ENCODE results near the gene GLI2.

Gene GLI2

GRCh38 chr2:120746144-120746543 lies 10.5 kb downstream of the GLI2 start:
- no peak for DNase-seq (ENCODE audit: low read depth)
- no peak overlapping the region for H3K4me3 ChIP-seq (ENCODE audit: low read depth, low read length)
- TF ChIP-seq, protein P1, sequence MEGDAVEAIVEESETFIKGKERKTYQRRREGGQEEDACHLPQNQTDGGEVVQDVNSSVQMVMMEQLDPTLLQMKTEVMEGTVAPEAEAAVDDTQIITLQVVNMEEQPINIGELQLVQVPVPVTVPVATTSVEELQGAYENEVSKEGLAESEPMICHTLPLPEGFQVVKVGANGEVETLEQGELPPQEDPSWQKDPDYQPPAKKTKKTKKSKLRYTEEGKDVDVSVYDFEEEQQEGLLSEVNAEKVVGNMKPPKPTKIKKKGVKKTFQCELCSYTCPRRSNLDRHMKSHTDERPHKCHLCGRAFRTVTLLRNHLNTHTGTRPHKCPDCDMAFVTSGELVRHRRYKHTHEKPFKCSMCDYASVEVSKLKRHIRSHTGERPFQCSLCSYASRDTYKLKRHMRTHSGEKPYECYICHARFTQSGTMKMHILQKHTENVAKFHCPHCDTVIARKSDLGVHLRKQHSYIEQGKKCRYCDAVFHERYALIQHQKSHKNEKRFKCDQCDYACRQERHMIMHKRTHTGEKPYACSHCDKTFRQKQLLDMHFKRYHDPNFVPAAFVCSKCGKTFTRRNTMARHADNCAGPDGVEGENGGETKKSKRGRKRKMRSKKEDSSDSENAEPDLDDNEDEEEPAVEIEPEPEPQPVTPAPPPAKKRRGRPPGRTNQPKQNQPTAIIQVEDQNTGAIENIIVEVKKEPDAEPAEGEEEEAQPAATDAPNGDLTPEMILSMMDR (IDR thresholded peaks at IDR 0.05; ENCODE audit: low read depth, low read length, missing control alignments), result no peak

GRCh38 chr2:120747281-120747680 lies 11.6 kb downstream of the GLI2 start:
- H3K4me3 ChIP-seq (ENCODE audit: low read depth, low read length), result no peak overlapping the region
- no peak for DNase-seq (ENCODE audit: low read depth)
- TF ChIP-seq, protein P1 (IDR thresholded peaks at IDR 0.05; ENCODE audit: low read depth, low read length, missing control alignments), result no peak

DNA sequence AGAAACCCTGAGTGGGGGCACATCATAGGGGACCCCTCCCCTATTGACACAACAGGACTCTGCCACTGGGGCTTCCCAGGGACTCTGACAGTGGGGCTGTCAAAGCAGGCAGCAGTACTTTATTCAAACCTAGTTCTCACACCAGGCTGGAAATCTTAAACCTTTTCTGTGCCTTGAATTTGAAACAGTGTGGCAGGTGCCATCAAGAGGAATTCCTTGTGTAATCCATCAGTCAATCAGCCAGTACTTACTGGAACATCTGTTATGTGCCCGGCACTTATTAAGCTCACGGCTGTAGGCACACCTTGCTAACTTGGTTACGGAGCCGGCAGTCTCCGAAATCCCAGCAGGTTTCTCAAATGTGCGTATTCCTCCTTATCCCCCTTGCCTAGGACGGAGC lies 12.0 kb downstream of the GLI2 start:
- DNase-seq (ENCODE audit: low read depth), result no peak
- no peak overlapping the region for H3K4me3 ChIP-seq (ENCODE audit: low read depth, low read length)
- TF ChIP-seq, protein P1 (IDR thresholded peaks at IDR 0.05; ENCODE audit: low read depth, low read length, missing control alignments), result no peak

DNA sequence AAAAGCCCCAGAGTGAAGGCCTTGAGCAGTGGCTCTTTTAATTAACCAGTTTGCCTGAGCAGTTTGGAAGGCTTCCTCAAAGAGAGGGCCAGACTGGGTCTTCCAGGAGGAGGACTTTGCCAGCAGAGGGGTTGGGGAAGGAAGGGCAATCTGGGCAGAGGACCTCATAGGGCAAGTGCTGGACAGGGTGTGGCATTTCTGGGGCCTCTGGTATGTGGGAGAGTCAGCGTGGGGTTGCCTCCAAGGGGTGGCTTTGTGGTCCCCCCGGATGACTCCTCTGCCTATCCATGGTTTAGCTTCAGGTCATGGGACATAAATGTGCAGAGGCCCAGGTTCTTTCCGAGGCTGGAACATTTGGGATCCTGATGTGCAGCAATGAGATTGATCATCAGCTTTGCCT lies 12.6 kb downstream of the GLI2 start:
- no peak for DNase-seq (ENCODE audit: low read depth)
- no peak overlapping the region for H3K4me3 ChIP-seq (ENCODE audit: low read depth, low read length)
- TF ChIP-seq, protein P1 (IDR thresholded peaks at IDR 0.05; ENCODE audit: low read depth, low read length, missing control alignments), result no peak

GRCh38 chr2:120748741-120749140 lies 13.1 kb downstream of the GLI2 start:
- TF ChIP-seq, protein P1 (IDR thresholded peaks at IDR 0.05; ENCODE audit: low read depth, low read length, missing control alignments), result no peak
- no peak overlapping the region for H3K4me3 ChIP-seq (ENCODE audit: low read depth, low read length)
- DNase-seq (ENCODE audit: low read depth), result no peak

DNA sequence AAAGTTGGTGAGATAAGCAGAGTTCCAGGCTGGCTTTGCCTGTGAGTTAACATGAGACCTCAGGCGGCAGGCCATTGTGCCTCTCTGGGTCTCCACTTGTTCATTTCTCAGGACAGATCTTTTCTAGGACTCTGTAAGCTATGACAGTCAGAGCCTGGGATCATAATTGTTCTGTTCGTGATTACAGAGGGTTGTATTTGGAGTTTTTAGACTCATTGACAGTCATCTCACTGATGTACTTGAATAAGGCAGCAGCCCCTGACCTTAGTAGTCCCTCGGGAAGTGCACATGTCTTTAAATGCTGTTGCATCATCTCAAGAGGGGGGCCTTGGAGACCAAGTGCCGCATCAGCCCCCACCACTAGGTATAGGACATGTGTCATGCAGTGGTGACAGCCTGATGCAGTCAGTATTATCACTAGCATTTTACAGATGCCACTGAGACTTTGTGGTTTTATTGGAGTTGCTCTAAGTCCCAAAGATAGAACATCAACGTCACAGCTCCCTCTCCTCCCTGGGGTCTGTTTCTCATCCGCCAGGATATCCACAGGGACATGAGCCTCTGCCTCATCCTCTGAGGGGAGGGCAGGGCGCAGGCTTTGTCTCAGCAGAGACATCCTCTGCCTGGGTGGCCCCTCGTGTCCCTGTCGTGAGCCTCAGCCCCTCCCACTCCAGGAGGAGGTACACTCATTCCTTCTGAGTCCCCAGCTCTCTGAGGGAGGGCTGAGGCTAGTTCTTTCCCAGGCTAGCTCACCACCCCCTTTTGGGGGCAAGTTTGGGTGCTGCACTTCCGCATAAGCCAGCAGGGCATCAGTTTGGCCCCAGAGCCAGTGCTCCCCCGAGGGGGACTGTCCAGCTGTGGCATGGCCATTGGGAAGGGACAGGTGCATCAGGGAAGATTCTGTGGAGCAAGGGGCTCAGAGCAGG lies 14.1 kb downstream of the GLI2 start:
- TF ChIP-seq, protein P1 (IDR thresholded peaks at IDR 0.05; ENCODE audit: low read depth, low read length, missing control alignments), result no peak
- no peak overlapping the region for H3K4me3 ChIP-seq (ENCODE audit: low read depth, low read length)
- no peak for DNase-seq (ENCODE audit: low read depth)

Data from GM12864 (cell line).